K562 (cell line): ENCODE measurements around the gene MAPKAPK2. TPM values are rescaled to one million over a fixed set of nuclear protein-coding genes. Genes with fewer than 3 reads are reported as not detected.
A peak's percentile ranks its signal among the peaks of the same experiment; 100 is the strongest.

Experiments used
- BRD9 ChIP-seq: fragments of 450-650 bp; IDR thresholded peaks from 2 replicates; pipeline ENCODE4 v1.6.1; 2018; ENCODE audit warnings: low read depth; ENCODE audit not compliant: partially characterized antibody
- HIVEP1 ChIP-seq: fragments of 250-450 bp; sonication (Bioruptor Pico); IDR thresholded peaks from 2 replicates; pipeline ENCODE4 v1.4.0; 2020; ENCODE audit warnings: mild to moderate bottlenecking
- PHB2 ChIP-seq: fragments of 450-650 bp; IDR thresholded peaks from 2 replicates; pipeline ENCODE4 v1.6.1; 2017; ENCODE audit warnings: low read depth
- RB1 ChIP-seq: fragments of 450-650 bp; IDR thresholded peaks from 2 replicates; pipeline ENCODE4 v1.6.1; 2017; ENCODE audit warnings: low read depth, mild to moderate bottlenecking
- RBM17 ChIP-seq: fragments of 200-400 bp; formaldehyde crosslinking; IDR thresholded peaks from 2 replicates; pipeline ENCODE4 v1.6.1; 2017; ENCODE audit warnings: low read depth, mild to moderate bottlenecking, low read length, borderline replicate concordance
- SIN3A ChIP-seq, 2 experiments: fragments of 150-350 bp in 1 of 2; IDR thresholded peaks; 2 replicates each; pipeline ENCODE4 v1.6.1; 2011 to 2016; ENCODE audit warnings: borderline replicate concordance in 2 of 2, low read depth in 2 of 2, low read length in 2 of 2, mild to moderate bottlenecking in 2 of 2, moderate library complexity in 2 of 2; ENCODE audit not compliant: control insufficient read depth in 1 of 2
- TCF3 ChIP-seq: sonication (generic); formaldehyde crosslinking; IDR thresholded peaks from 2 replicates; pipeline ENCODE4 v1.4.0; 2020; ENCODE audit warnings: mild to moderate bottlenecking, missing genetic modification reagents
- ZNF239 ChIP-seq: fragments of 250-450 bp; sonication (Bioruptor Pico); IDR thresholded peaks from 2 replicates; pipeline ENCODE4 v1.4.0; 2020; ENCODE audit warnings: mild to moderate bottlenecking
- ZNF274 ChIP-seq: IDR thresholded peaks from 2 replicates; pipeline ENCODE4 v1.6.1; 2011; ENCODE audit warnings: low read depth, mild to moderate bottlenecking, low read length, moderate library complexity, borderline replicate concordance
- ZNF384 ChIP-seq: IDR thresholded peaks from 2 replicates; pipeline ENCODE4 v1.6.1; 2012; ENCODE audit warnings: low read depth, low read length, improper control_type of control experiment
- polyA plus RNA-seq, 8 experiments: library from polyadenylated mRNA; depleted of rRNA in 4 of 8; stranded (reverse) in 5 of 8; unstranded in 3 of 8; fragments of >200 nt; fragmentation: Nextera tagmentation in 2 of 8; fragmentation: Illumina TruSeq in 1 of 8; extraction: Ambion mirVana in 2 of 8; extraction: Trizol in 1 of 8; gene quantifications; 2 replicates each; pipeline versions ENCODE4 v1.2.1 to v1.2.3, GENCODE V29; 2011 to 2014; ENCODE audit warnings: inconsistent platforms in 1 of 8, missing spikeins in 1 of 8
- total RNA-seq, 7 experiments: library from RNA; depleted of rRNA in 6 of 7; stranded (reverse); fragments of >200 nt in 6 of 7; fragmentation: Illumina TruSeq in 2 of 7; extraction: Trizol in 2 of 7; gene quantifications; 2 replicates each; pipeline versions ENCODE4 v1.2.1 to v1.2.3, GENCODE V29; 2011 to 2021; ENCODE audit warnings: low replicate concordance in 1 of 7
- TF ChIP-seq, protein P1 (sequence below): IDR thresholded peaks from 2 replicates; pipeline ENCODE4 v1.6.1; 2011; ENCODE audit warnings: borderline replicate concordance, low read depth, mild to moderate bottlenecking, moderate library complexity, low read length; ENCODE audit not compliant: insufficient read depth, poor library complexity, severe bottlenecking
- TF ChIP-seq, protein P2 (sequence below): sonication (generic); formaldehyde crosslinking; IDR thresholded peaks from 2 replicates; pipeline ENCODE4 v1.8.1; 2023; ENCODE audit warnings: missing genetic modification reagents, mild to moderate bottlenecking, borderline replicate concordance
- TF ChIP-seq, protein P3 (sequence below): fragments of 150-350 bp; IDR thresholded peaks from 2 replicates; pipeline ENCODE4 v1.6.1; 2014; ENCODE audit warnings: low read depth, mild to moderate bottlenecking, low read length, borderline replicate concordance
- TF ChIP-seq, protein P4 (sequence below): fragments of 200-800 bp; sonication (Bioruptor generic); IDR thresholded peaks from 2 replicates; pipeline ENCODE4 v1.6.1; 2017; ENCODE audit warnings: missing genetic modification characterization, missing compliant biosample characterization

Gene MAPKAPK2
- total and polyA plus RNA-seq, 9 of the 15 experiments (the other 6 are each of a cell fraction or from before 2014, with no cell fraction given) = 0.63 to 94.2 (median 52.1) TPM

DNA sequence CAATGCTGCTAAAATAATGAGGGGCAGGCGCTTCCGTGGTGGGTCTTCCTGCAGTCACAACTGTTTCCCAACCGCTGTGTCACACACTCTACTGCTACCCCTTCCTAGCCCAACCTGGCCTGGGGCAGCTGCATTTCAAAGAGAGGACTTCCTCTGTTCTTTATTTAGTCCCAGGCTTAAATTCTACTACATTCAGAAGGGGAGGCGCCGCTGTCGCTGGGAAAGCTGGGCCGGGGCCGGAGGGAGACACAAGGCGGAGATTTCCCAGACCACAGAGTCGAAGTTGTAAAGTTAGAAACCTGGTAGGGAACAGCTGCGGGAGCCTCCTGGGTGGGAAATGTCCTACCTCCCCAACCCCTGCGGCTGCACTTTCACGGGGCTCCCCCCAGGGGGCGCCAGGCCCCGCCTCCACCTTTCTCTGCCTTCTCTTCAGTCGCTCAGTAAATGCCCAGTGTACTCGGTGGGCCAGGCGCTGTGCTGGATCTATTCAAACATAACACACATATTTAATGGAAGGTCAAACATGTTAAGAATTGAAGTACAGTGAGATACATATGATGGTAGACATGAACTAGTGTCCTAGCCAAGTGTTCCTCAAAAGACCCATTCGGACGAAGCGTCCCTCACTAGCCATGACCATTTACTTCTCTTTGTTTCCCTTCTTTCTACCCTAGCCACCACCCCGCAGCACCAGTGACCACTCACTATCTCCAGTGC, 26.3 kb upstream of the MAPKAPK2 start (continued):
- TF ChIP-seq ZNF274 (no peak), TCF3 (CRISPR knock-in tag) (no peak), HIVEP1 (CRISPR knock-in tag) (no peak), ZNF384 (0 out of 2 replicates have a peak, but pooled peaks have one; percentile 3), SIN3A (IDR thresholded peaks at IDR 0.05; ENCODE audit: borderline replicate concordance in 2 of 2, control insufficient read depth in 1 of 2, low read depth in 2 of 2, low read length in 2 of 2) (0 out of 4 replicates have a peak, but pooled peaks of 1 of the 2 experiments have one; percentile 53), RB1 (peak; percentile 57), PHB2 (no peak), BRD9 (no peak), ZNF239 (CRISPR knock-in tag) (no peak), RBM17 (no peak)
- TF ChIP-seq, protein P1, sequence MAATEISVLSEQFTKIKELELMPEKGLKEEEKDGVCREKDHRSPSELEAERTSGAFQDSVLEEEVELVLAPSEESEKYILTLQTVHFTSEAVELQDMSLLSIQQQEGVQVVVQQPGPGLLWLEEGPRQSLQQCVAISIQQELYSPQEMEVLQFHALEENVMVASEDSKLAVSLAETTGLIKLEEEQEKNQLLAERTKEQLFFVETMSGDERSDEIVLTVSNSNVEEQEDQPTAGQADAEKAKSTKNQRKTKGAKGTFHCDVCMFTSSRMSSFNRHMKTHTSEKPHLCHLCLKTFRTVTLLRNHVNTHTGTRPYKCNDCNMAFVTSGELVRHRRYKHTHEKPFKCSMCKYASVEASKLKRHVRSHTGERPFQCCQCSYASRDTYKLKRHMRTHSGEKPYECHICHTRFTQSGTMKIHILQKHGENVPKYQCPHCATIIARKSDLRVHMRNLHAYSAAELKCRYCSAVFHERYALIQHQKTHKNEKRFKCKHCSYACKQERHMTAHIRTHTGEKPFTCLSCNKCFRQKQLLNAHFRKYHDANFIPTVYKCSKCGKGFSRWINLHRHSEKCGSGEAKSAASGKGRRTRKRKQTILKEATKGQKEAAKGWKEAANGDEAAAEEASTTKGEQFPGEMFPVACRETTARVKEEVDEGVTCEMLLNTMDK = peak; percentile 59
- TF ChIP-seq, protein P2, sequence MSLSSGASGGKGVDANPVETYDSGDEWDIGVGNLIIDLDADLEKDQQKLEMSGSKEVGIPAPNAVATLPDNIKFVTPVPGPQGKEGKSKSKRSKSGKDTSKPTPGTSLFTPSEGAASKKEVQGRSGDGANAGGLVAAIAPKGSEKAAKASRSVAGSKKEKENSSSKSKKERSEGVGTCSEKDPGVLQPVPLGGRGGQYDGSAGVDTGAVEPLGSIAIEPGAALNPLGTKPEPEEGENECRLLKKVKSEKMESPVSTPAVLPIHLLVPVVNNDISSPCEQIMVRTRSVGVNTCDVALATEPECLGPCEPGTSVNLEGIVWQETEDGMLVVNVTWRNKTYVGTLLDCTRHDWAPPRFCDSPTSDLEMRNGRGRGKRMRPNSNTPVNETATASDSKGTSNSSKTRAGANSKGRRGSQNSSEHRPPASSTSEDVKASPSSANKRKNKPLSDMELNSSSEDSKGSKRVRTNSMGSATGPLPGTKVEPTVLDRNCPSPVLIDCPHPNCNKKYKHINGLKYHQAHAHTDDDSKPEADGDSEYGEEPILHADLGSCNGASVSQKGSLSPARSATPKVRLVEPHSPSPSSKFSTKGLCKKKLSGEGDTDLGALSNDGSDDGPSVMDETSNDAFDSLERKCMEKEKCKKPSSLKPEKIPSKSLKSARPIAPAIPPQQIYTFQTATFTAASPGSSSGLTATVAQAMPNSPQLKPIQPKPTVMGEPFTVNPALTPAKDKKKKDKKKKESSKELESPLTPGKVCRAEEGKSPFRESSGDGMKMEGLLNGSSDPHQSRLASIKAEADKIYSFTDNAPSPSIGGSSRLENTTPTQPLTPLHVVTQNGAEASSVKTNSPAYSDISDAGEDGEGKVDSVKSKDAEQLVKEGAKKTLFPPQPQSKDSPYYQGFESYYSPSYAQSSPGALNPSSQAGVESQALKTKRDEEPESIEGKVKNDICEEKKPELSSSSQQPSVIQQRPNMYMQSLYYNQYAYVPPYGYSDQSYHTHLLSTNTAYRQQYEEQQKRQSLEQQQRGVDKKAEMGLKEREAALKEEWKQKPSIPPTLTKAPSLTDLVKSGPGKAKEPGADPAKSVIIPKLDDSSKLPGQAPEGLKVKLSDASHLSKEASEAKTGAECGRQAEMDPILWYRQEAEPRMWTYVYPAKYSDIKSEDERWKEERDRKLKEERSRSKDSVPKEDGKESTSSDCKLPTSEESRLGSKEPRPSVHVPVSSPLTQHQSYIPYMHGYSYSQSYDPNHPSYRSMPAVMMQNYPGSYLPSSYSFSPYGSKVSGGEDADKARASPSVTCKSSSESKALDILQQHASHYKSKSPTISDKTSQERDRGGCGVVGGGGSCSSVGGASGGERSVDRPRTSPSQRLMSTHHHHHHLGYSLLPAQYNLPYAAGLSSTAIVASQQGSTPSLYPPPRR (CRISPR knock-in tag) = no peak
- TF ChIP-seq, protein P3, sequence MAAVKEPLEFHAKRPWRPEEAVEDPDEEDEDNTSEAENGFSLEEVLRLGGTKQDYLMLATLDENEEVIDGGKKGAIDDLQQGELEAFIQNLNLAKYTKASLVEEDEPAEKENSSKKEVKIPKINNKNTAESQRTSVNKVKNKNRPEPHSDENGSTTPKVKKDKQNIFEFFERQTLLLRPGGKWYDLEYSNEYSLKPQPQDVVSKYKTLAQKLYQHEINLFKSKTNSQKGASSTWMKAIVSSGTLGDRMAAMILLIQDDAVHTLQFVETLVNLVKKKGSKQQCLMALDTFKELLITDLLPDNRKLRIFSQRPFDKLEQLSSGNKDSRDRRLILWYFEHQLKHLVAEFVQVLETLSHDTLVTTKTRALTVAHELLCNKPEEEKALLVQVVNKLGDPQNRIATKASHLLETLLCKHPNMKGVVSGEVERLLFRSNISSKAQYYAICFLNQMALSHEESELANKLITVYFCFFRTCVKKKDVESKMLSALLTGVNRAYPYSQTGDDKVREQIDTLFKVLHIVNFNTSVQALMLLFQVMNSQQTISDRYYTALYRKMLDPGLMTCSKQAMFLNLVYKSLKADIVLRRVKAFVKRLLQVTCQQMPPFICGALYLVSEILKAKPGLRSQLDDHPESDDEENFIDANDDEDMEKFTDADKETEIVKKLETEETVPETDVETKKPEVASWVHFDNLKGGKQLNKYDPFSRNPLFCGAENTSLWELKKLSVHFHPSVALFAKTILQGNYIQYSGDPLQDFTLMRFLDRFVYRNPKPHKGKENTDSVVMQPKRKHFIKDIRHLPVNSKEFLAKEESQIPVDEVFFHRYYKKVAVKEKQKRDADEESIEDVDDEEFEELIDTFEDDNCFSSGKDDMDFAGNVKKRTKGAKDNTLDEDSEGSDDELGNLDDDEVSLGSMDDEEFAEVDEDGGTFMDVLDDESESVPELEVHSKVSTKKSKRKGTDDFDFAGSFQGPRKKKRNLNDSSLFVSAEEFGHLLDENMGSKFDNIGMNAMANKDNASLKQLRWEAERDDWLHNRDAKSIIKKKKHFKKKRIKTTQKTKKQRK = no peak
- TF ChIP-seq, protein P4, sequence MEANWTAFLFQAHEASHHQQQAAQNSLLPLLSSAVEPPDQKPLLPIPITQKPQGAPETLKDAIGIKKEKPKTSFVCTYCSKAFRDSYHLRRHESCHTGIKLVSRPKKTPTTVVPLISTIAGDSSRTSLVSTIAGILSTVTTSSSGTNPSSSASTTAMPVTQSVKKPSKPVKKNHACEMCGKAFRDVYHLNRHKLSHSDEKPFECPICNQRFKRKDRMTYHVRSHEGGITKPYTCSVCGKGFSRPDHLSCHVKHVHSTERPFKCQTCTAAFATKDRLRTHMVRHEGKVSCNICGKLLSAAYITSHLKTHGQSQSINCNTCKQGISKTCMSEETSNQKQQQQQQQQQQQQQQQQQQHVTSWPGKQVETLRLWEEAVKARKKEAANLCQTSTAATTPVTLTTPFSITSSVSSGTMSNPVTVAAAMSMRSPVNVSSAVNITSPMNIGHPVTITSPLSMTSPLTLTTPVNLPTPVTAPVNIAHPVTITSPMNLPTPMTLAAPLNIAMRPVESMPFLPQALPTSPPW (CRISPR knock-in tag) = no peak; the same call in 1 of the 2 replicates
